K562 (cell line): ENCODE results near the gene TCIRG1. TPM values are rescaled to one million over a fixed set of nuclear protein-coding genes. Genes with fewer than 3 reads are reported as not detected.
A peak's percentile ranks its signal among the peaks of the same experiment; 100 is the strongest.

Experiments used
- ATF1 ChIP-seq, 2 experiments: fragments of 450-650 bp in 1 of 2; IDR thresholded peaks; 2 replicates each; pipeline ENCODE4 v1.6.1; 2016; ENCODE audit warnings: missing compliant biosample characterization in 1 of 2, missing genetic modification characterization in 1 of 2
- BRD4 ChIP-seq: fragments of 200-600 bp; sonication (generic); IDR thresholded peaks from 2 replicates; pipeline ENCODE4 v1.6.1; 2017; ENCODE audit warnings: inconsistent platforms
- CHCHD3 ChIP-seq: fragments of 250-450 bp; sonication (Bioruptor Pico); IDR thresholded peaks from 2 replicates; pipeline ENCODE4 v2.1.2; 2022; ENCODE audit warnings: mild to moderate bottlenecking
- CHD1 ChIP-seq: fragments of 200-600 bp; sonication (generic); IDR thresholded peaks from one replicate; pipeline ENCODE4 v1.6.1; 2012; ENCODE audit warnings: mild to moderate bottlenecking, moderate library complexity, low read length, inconsistent platforms
- FUS ChIP-seq: fragments of 200-400 bp; formaldehyde crosslinking; optimal IDR thresholded peaks from 2 replicates; pipeline ENCODE3; 2017; ENCODE audit warnings: low read depth, low read length
- GATAD2A ChIP-seq: fragments of 450-650 bp; IDR thresholded peaks from 2 replicates; pipeline ENCODE4 v1.6.1; 2017
- GTF2F1 ChIP-seq: IDR thresholded peaks from 2 replicates; pipeline ENCODE4 v1.6.1; 2011; ENCODE audit warnings: low read depth, low read length, improper control_type of control experiment
- KHSRP ChIP-seq: fragments of 450-650 bp; IDR thresholded peaks from 2 replicates; pipeline ENCODE4 v1.6.1; 2017
- MEF2A ChIP-seq: IDR thresholded peaks from 2 replicates; pipeline ENCODE4 v1.6.1; 2011; ENCODE audit warnings: low read depth, mild to moderate bottlenecking, low read length, moderate library complexity; ENCODE audit not compliant: control insufficient read depth
- MEIS2 ChIP-seq: fragments of 450-650 bp; IDR thresholded peaks from 2 replicates; pipeline ENCODE4 v1.6.1; 2014; ENCODE audit warnings: mild to moderate bottlenecking; ENCODE audit not compliant: partially characterized antibody
- MTA2 ChIP-seq: fragments of 450-650 bp; IDR thresholded peaks from 2 replicates; pipeline ENCODE4 v1.6.1; 2016; ENCODE audit warnings: low read depth
- NR1H2 ChIP-seq: sonication (generic); formaldehyde crosslinking; IDR thresholded peaks from 2 replicates; pipeline ENCODE4 v1.4.0; 2020; ENCODE audit warnings: mild to moderate bottlenecking, missing genetic modification reagents
- RBM15 ChIP-seq: fragments of 200-400 bp; formaldehyde crosslinking; IDR thresholded peaks from 2 replicates; pipeline ENCODE4 v1.6.1; 2018; ENCODE audit warnings: mild to moderate bottlenecking, low read length, moderate library complexity; ENCODE audit not compliant: insufficient read depth
- SOX6 ChIP-seq: fragments of 450-650 bp; IDR thresholded peaks from 2 replicates; pipeline ENCODE4 v1.6.1; 2014; ENCODE audit warnings: mild to moderate bottlenecking
- ZNF143 ChIP-seq: sonication (generic); formaldehyde crosslinking; IDR thresholded peaks from 2 replicates; pipeline ENCODE4 v1.9.0; 2022; ENCODE audit warnings: mild to moderate bottlenecking, missing genetic modification reagents
- polyA plus RNA-seq, 8 experiments: library from polyadenylated mRNA; depleted of rRNA in 4 of 8; stranded (reverse) in 5 of 8; unstranded in 3 of 8; fragments of >200 nt; fragmentation: Nextera tagmentation in 2 of 8; fragmentation: Illumina TruSeq in 1 of 8; extraction: Ambion mirVana in 2 of 8; extraction: Trizol in 1 of 8; gene quantifications; 2 replicates each; pipeline versions ENCODE4 v1.2.1 to v1.2.3, GENCODE V29; 2011 to 2014; ENCODE audit warnings: inconsistent platforms in 1 of 8, missing spikeins in 1 of 8
- total RNA-seq, 7 experiments: library from RNA; depleted of rRNA in 6 of 7; stranded (reverse); fragments of >200 nt in 6 of 7; fragmentation: Illumina TruSeq in 2 of 7; extraction: Trizol in 2 of 7; gene quantifications; 2 replicates each; pipeline versions ENCODE4 v1.2.1 to v1.2.3, GENCODE V29; 2011 to 2021; ENCODE audit warnings: low replicate concordance in 1 of 7
- TF ChIP-seq, protein P1 (sequence below): sonication (generic); formaldehyde crosslinking; IDR thresholded peaks from 2 replicates; pipeline ENCODE4 v1.8.0; 2023; ENCODE audit warnings: missing genetic modification reagents, mild to moderate bottlenecking, borderline replicate concordance
- TF ChIP-seq, protein P2 (sequence below), 2 experiments: fragments of 450-650 bp; conservative IDR thresholded peaks; 2 replicates each; pipeline ENCODE4 v1.6.1; 2017; ENCODE audit warnings: mild to moderate bottlenecking in 2 of 2, moderate library complexity in 2 of 2
- TF ChIP-seq, protein P3 (sequence below): sonication (generic); formaldehyde crosslinking; IDR thresholded peaks from 2 replicates; pipeline ENCODE4 v1.8.1; 2023; ENCODE audit warnings: mild to moderate bottlenecking, missing genetic modification reagents

Gene TCIRG1
- total and polyA plus RNA-seq, 9 of the 15 experiments (the other 6 are each of a cell fraction or from before 2014, with no cell fraction given) = 0.49 to 143 (median 24.4) TPM

DNA sequence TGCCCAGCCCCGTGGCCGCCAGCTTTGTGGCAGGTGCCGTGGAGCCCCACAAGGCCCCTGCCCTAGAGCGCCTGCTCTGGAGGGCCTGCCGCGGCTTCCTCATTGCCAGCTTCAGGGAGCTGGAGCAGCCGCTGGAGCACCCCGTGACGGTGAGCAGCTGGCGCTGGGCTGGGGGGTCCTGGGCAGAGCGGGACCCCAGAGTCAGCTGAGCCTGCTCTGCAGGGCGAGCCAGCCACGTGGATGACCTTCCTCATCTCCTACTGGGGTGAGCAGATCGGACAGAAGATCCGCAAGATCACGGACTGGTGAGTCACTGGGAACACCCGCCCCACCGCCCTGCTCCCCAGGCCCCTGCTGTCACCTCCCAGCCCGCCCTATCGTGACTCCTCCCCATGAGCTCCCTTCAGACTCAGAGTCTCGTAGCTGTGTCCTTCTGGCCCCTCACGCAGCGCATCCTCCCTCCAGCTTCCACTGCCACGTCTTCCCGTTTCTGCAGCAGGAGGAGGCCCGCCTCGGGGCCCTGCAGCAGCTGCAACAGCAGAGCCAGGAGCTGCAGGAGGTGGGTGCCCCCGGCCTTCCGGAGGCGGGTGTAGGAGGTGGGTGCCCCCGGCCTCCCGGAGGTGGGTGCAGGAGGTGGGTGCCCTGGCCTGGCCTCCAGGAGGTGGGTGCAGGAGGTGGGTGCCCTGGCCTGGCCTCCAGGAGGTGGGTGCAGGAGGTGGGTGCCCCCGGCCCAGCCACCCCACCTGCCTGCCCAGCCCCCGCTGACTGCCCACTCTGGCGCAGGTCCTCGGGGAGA is 4.7 kb downstream of the TCIRG1 start (continued):
- TF ChIP-seq CHD1 (no peak), FUS (no peak), GTF2F1 (no peak), NR1H2 (CRISPR knock-in tag) (no peak), BRD4 (no peak), MEF2A (no peak), SOX6 (no peak), CHCHD3 (CRISPR knock-in tag) (no peak), MTA2 (no peak), ATF1 (CRISPR knock-in tag; IDR thresholded peaks at IDR 0.05) (no peak), ATF1 (tag; IDR thresholded peaks at IDR 0.05) (peak; percentile 59), KHSRP (no peak), MEIS2 (peak; percentile 25), GATAD2A (peak; percentile 86; the same call in 1 of the 2 replicates), RBM15 (no peak), ZNF143 (CRISPR knock-in tag) (no peak)
- TF ChIP-seq, protein P1, sequence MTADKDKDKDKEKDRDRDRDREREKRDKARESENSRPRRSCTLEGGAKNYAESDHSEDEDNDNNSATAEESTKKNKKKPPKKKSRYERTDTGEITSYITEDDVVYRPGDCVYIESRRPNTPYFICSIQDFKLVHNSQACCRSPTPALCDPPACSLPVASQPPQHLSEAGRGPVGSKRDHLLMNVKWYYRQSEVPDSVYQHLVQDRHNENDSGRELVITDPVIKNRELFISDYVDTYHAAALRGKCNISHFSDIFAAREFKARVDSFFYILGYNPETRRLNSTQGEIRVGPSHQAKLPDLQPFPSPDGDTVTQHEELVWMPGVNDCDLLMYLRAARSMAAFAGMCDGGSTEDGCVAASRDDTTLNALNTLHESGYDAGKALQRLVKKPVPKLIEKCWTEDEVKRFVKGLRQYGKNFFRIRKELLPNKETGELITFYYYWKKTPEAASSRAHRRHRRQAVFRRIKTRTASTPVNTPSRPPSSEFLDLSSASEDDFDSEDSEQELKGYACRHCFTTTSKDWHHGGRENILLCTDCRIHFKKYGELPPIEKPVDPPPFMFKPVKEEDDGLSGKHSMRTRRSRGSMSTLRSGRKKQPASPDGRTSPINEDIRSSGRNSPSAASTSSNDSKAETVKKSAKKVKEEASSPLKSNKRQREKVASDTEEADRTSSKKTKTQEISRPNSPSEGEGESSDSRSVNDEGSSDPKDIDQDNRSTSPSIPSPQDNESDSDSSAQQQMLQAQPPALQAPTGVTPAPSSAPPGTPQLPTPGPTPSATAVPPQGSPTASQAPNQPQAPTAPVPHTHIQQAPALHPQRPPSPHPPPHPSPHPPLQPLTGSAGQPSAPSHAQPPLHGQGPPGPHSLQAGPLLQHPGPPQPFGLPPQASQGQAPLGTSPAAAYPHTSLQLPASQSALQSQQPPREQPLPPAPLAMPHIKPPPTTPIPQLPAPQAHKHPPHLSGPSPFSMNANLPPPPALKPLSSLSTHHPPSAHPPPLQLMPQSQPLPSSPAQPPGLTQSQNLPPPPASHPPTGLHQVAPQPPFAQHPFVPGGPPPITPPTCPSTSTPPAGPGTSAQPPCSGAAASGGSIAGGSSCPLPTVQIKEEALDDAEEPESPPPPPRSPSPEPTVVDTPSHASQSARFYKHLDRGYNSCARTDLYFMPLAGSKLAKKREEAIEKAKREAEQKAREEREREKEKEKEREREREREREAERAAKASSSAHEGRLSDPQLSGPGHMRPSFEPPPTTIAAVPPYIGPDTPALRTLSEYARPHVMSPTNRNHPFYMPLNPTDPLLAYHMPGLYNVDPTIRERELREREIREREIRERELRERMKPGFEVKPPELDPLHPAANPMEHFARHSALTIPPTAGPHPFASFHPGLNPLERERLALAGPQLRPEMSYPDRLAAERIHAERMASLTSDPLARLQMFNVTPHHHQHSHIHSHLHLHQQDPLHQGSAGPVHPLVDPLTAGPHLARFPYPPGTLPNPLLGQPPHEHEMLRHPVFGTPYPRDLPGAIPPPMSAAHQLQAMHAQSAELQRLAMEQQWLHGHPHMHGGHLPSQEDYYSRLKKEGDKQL (CRISPR knock-in tag) = no peak
- TF ChIP-seq, protein P2, sequence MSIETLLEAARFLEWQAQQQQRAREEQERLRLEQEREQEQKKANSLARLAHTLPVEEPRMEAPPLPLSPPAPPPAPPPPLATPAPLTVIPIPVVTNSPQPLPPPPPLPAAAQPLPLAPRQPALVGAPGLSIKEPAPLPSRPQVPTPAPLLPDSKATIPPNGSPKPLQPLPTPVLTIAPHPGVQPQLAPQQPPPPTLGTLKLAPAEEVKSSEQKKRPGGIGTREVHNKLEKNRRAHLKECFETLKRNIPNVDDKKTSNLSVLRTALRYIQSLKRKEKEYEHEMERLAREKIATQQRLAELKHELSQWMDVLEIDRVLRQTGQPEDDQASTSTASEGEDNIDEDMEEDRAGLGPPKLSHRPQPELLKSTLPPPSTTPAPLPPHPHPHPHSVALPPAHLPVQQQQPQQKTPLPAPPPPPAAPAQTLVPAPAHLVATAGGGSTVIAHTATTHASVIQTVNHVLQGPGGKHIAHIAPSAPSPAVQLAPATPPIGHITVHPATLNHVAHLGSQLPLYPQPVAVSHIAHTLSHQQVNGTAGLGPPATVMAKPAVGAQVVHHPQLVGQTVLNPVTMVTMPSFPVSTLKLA (conservative IDR thresholded peaks at IDR 0.05) = peak; percentile 93 to 95
- TF ChIP-seq, protein P3, sequence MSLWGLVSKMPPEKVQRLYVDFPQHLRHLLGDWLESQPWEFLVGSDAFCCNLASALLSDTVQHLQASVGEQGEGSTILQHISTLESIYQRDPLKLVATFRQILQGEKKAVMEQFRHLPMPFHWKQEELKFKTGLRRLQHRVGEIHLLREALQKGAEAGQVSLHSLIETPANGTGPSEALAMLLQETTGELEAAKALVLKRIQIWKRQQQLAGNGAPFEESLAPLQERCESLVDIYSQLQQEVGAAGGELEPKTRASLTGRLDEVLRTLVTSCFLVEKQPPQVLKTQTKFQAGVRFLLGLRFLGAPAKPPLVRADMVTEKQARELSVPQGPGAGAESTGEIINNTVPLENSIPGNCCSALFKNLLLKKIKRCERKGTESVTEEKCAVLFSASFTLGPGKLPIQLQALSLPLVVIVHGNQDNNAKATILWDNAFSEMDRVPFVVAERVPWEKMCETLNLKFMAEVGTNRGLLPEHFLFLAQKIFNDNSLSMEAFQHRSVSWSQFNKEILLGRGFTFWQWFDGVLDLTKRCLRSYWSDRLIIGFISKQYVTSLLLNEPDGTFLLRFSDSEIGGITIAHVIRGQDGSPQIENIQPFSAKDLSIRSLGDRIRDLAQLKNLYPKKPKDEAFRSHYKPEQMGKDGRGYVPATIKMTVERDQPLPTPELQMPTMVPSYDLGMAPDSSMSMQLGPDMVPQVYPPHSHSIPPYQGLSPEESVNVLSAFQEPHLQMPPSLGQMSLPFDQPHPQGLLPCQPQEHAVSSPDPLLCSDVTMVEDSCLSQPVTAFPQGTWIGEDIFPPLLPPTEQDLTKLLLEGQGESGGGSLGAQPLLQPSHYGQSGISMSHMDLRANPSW (CRISPR knock-in tag) = peak; percentile 21; the same call in 1 of the 2 replicates
